Pancreas (tissue), 10 donors: ENCODE measurements around the gene SH3YL1. TPM values are rescaled to one million over a fixed set of nuclear protein-coding genes. Genes with fewer than 3 reads are reported as not detected.

Experiments
- ATAC-seq, 4 donors: fragments of 200-7000 bp; cut with Tn5 transposase; one replicate each; pipeline versions ENCODE4 v1.8.0 to v1.9.1; 2020; ENCODE audit warnings: mild to moderate bottlenecking in 4 of 4, moderate library complexity in 4 of 4
- DNase-seq, 6 donors: peaks; one replicate each; pipeline ENCODE4 v3.0.0-alpha.2; 2020
- FAIRE-seq: peaks from 2 replicates; lab custom pipeline; 2012; peaks lifted over from hg19 to GRCh38; lab: Jason Lieb, UNC
- H3K27ac ChIP-seq, 4 donors: fragments of 200-600 bp; sonication (generic); 1 replicate in 3 of 4; 2 replicates in 1 of 4; pipeline versions ENCODE4 v1.5.0 to v1.8.0; 2020
- H3K27me3 ChIP-seq, 4 donors: fragments of 200-600 bp; one replicate each; pipeline ENCODE4 v1.8.0; 2021
- H3K36me3 ChIP-seq, 3 donors: fragments of 200-600 bp; sonication (generic) in 1 of 3; one replicate each; pipeline versions ENCODE4 v1.5.0 to v1.8.0; 2020 to 2021
- H3K4me1 ChIP-seq, 3 donors: fragments of 200-600 bp; one replicate each; pipeline ENCODE4 v1.8.0; 2021
- H3K4me3 ChIP-seq, 4 donors: fragments of 200-600 bp; sonication (generic) in 2 of 4; one replicate each; pipeline versions ENCODE4 v1.5.0 to v1.8.0; 2020 to 2021
- H3K9me3 ChIP-seq, 4 donors: fragments of 200-600 bp; one replicate each; pipeline ENCODE4 v1.8.0; 2021
- CTCF ChIP-seq, 4 donors: fragments of 200-600 bp; sonication (generic) in 3 of 4; IDR thresholded peaks; one replicate each; pipeline versions ENCODE4 v1.5.0 to v1.8.0; 2021; ENCODE audit warnings: antibody characterized with exemption in 4 of 4
- WGBS, 2 donors: extraction: QIAGEN DNeasy Blood & Tissue Kit; methylation state at CpG; one replicate each; pipeline ENCODE4 v1.1.7; 2013; 5-methylcytosine and 5-hydroxymethylcytosine counted together
- intact Hi-C, 3 donors: fragments of 100-400 bp; cut with DNase I; formaldehyde crosslinking; loops; one replicate each; pipeline versions ENCODE4 v1.11.1 to v1.14.2; 2022
- polyA plus RNA-seq, 2 donors: library from polyadenylated mRNA; stranded (reverse); fragments of 200-250 nt; gene quantifications; one replicate each; pipeline ENCODE4 v1.2.3, GENCODE V29; 2013
- total RNA-seq, 6 donors: library from RNA; stranded (reverse); fragmentation: NEBNext Ultra II Directional in 4 of 6; extraction: Animal tissue kit (Norgen Biotek cat#: 25700) in 4 of 6; gene quantifications; one replicate each; pipeline versions ENCODE4 v1.2.1 to v1.2.4, GENCODE V29; 2021 to 2023
- donor health status: healthy with polysubstance abuse.
- donor health status: DM: no; HTN: no; CAD: no; lungs with moderate emphysema.
- donor health status: DM: no; HTN: no; CAD: no.
- donor health status: control.
- donor health status: control.
- donor health status: Bipolar disorder and iron deficiency.
- donor health status: DM: yes; HTN: yes; CAD: no.
- donor health status: DM: no; HTN: no; CAD: no.
- donor health status: DM: no; HTN: no; CAD: no.
- donor health status: DM: yes; HTN: yes; CAD: no.

SH3YL1 gene
- total and polyA plus RNA-seq, 8 donors = 63.7 to 162 (median 119) TPM

DNA sequence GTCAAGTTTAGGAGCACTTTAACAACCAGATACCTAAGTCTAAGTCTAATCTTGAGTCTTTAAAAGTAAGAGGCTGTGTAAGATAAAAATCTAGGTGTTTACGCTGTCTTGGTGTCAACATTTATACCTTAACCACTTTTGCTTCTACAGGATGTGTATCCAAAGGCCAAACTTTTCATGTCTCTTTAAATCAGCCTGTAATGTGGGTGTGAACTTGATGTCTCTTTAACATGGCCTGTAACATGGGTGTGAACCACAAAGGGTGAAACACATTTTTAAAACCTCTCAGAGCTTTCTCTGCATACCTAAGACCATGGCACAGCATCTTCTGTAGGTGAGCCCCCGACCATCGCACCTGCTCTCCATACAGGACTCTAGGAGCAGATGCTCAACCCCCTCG lies 40.4 kb downstream of the SH3YL1 start:
- ATAC-seq = no peak
- no peak overlapping the region for H3K27ac ChIP-seq
- peaks cover 0 to 65% (median 18%) of the 10 kb centered on the region in 3 donors for H3K36me3 ChIP-seq
- intact Hi-C loops = no loop called here
- no peaks in the 10 kb centered on the region for H3K4me1 ChIP-seq
- H3K27me3 ChIP-seq = no peaks in the 10 kb centered on the region
- no peaks in the 10 kb centered on the region for H3K9me3 ChIP-seq
- no peak overlapping the region for H3K4me3 ChIP-seq
- TF ChIP-seq CTCF (IDR thresholded peaks at IDR 0.05) = no peak
- no peak for DNase-seq
- 93% methylated on average over 4 of the region's 4 CpGs for WGBS, 2 donors
- FAIRE-seq = no peak

GRCh38 chr2:216068-216467 lies 47.8 kb downstream of the SH3YL1 start:
- intact Hi-C loops = no loop called here
- TF ChIP-seq CTCF (IDR thresholded peaks at IDR 0.05) = no peak
- H3K4me1 ChIP-seq = peaks cover 0 to 6% (median 4%) of the 10 kb centered on the region in 3 donors
- no peak overlapping the region for H3K27ac ChIP-seq
- H3K4me3 ChIP-seq = no peak overlapping the region
- H3K9me3 ChIP-seq = no peaks in the 10 kb centered on the region
- WGBS, 2 donors = 84 to 92% methylated on average over 3 of the region's 3 CpGs
- no peaks in the 10 kb centered on the region for H3K27me3 ChIP-seq
- peaks cover 0 to 25% (median 0%) of the 10 kb centered on the region in 3 donors for H3K36me3 ChIP-seq
- DNase-seq (no peak), ATAC-seq (no peak), FAIRE-seq (no peak)

- intact Hi-C loops = no loop called here
- Histone ChIP-seq H3K9me3 (no peaks in the 10 kb centered on the region), H3K4me1 (peaks cover 0 to 6% (median 4%) of the 10 kb centered on the region in 3 donors), H3K27ac (no peak overlapping the region), H3K36me3 (peaks cover 0 to 21% (median 0%) of the 10 kb centered on the region in 3 donors), H3K27me3 (no peaks in the 10 kb centered on the region), H3K4me3 (no peak overlapping the region)
- ATAC-seq = peak; percentile 42 to 55 (median 50)
- DNase-seq = peak in 5 of 6 donors; percentile 18 to 64 (median 45)
- no peak for TF ChIP-seq CTCF (IDR thresholded peaks at IDR 0.05)
- no peak for FAIRE-seq
- 72 to 84% methylated on average over 42 to 43 of the region's 43 CpGs for WGBS, 2 donors
These were observed 49.7 kb downstream of the SH3YL1 start for GRCh38 chr2:213932-214693.

GRCh38 chr2:211486-212184 lies 52.2 kb downstream of the SH3YL1 start:
- peaks cover 0 to 6% (median 4%) of the 10 kb centered on the region in 3 donors for H3K4me1 ChIP-seq
- 30 to 43% methylated on average over 5 of the region's 5 CpGs for WGBS, 2 donors
- no peaks in the 10 kb centered on the region for H3K27me3 ChIP-seq
- FAIRE-seq (no peak), ATAC-seq (peak; percentile 64 to 91 (median 74)), DNase-seq (no peak)
- H3K4me3 ChIP-seq = no peak overlapping the region
- no peak for TF ChIP-seq CTCF (IDR thresholded peaks at IDR 0.05)
- no peaks in the 10 kb centered on the region for H3K9me3 ChIP-seq
- peak overlapping the region in 3 of 4 donors; percentile 15 to 25 (median 19) for H3K27ac ChIP-seq
- H3K36me3 ChIP-seq = no peaks in the 10 kb centered on the region
- intact Hi-C loops = no loop called here
